SU-DHL-6 (cell line): ENCODE data around the gene EMILIN2.

ENCODE experiments used
- H2AFZ ChIP-seq: fragments of 200-600 bp; sonication (generic); 2 replicates; pipeline ENCODE4 v1.6.1; 2014; ENCODE audit warnings: low read depth, mild to moderate bottlenecking, moderate library complexity, mixed read lengths, antibody characterized with exemption, low read length; ENCODE audit not compliant: severe bottlenecking
- H3F3A ChIP-seq: fragments of 200-600 bp; shearing (Covaris generic); 2 replicates; pipeline ENCODE4 v1.6.0; 2016; ENCODE audit warnings: antibody characterized with exemption, mild to moderate bottlenecking; ENCODE audit not compliant: insufficient read depth
- H3K27ac ChIP-seq: fragments of 200-600 bp; sonication (generic); 2 replicates; pipeline ENCODE4 v1.5.1; 2016; ENCODE audit warnings: low read depth, mild to moderate bottlenecking, low read length, moderate library complexity, mixed read lengths
- H3K27me3 ChIP-seq: fragments of 200-600 bp; sonication (generic), shearing (Covaris generic); 2 replicates; pipeline ENCODE4 v1.6.0; 2014; ENCODE audit warnings: mild to moderate bottlenecking, low read length
- H3K36me3 ChIP-seq: fragments of 200-600 bp; sonication (generic); 2 replicates; pipeline ENCODE4 v1.6.1; 2014; ENCODE audit warnings: mild to moderate bottlenecking, low read length, mixed read lengths
- H3K4me2 ChIP-seq: fragments of 300-600, 200-600 bp; shearing (Covaris generic), sonication (generic); 2 replicates; pipeline ENCODE4 v1.6.0; 2014; ENCODE audit warnings: low read length, low read depth, mild to moderate bottlenecking; ENCODE audit not compliant: poor library complexity, severe bottlenecking
- H3K4me3 ChIP-seq: fragments of 200-600 bp; sonication (generic); 2 replicates; pipeline ENCODE4 v1.5.1; 2014; ENCODE audit warnings: antibody characterized with exemption, low read length, mild to moderate bottlenecking, mixed read lengths; ENCODE audit not compliant: insufficient read depth, poor library complexity, severe bottlenecking
- H3K79me2 ChIP-seq: fragments of 200-600 bp; sonication (generic); 2 replicates; pipeline ENCODE4 v1.6.1; 2014; ENCODE audit warnings: mild to moderate bottlenecking, low read length, moderate library complexity; ENCODE audit not compliant: insufficient read depth
- H3K9ac ChIP-seq: fragments of 200-600 bp; sonication (generic); 2 replicates; pipeline ENCODE4 v1.7.0; 2014; ENCODE audit warnings: mild to moderate bottlenecking, low read length
- H3K9me2 ChIP-seq: fragments of 200-600 bp; sonication (generic); replicated peaks from 2 replicates; pipeline ENCODE4 v1.6.1; 2014; ENCODE audit warnings: low read length; ENCODE audit not compliant: insufficient read depth
- H3K9me3 ChIP-seq: fragments of 200-600 bp; sonication (generic); 2 replicates; pipeline ENCODE4 v1.6.1; 2014; ENCODE audit warnings: low read length, mixed read lengths; ENCODE audit not compliant: insufficient read depth
- H4K20me1 ChIP-seq: fragments of 200-600 bp; sonication (generic); 2 replicates; pipeline ENCODE4 v1.6.1; 2014; ENCODE audit warnings: low read depth, mild to moderate bottlenecking, antibody characterized with exemption, low read length, moderate library complexity, mixed read lengths
- EZH2phosphoT487 ChIP-seq: fragments of 200-600 bp; sonication (generic), shearing (Covaris generic); conservative IDR thresholded peaks from 2 replicates; pipeline ENCODE4 v1.6.1; 2018; ENCODE audit warnings: mild to moderate bottlenecking, antibody characterized with exemption, low read length, moderate library complexity, mixed read lengths
- TF ChIP-seq, protein P1 (sequence below): fragments of 200-600 bp; sonication (generic); IDR thresholded peaks from one replicate; pipeline ENCODE4 v1.5.1; 2017; ENCODE audit warnings: antibody characterized with exemption, mild to moderate bottlenecking, low read length, moderate library complexity; ENCODE audit not compliant: insufficient read depth, poor library complexity, severe bottlenecking

The EMILIN2 gene

DNA sequence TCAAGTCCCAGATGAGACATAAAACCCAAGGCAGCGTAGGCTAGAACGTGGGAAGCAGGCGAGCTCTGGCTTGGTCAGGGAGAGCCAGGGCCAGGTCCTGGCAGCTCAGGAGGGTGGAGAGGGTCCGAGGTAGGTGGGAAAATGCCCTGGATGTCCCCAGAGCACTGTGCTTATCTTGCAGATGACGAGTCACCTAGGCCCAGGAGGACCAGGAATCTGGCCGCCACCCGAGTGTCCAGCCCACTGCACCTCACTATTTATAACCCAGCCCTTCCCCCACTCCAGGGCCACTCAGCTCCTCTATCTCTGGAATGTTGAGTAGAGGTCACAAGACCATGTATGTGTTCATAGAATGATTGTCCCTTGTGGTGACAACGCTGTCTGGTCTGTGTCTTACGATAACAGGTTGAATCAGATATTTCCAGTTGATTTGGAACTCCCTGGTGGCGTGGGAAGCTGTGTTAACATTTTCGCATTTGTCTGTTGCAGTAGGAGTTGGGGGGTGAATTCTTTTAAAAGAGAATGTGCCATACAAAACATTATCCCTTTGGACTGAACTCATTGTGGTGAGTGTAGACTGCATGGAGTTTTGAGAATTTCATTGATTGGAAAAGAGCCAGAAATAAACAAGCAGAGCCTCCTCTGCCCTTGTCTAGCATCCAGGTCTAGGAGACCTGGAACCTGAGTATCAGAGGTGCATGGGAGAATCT, 47.5 kb downstream of the EMILIN2 start:
- Histone ChIP-seq H4K20me1 (no peaks in the 10 kb centered on the region), H3K4me2 (no peak overlapping the region), H3K9me2 (no peaks in the 10 kb centered on the region), H3K27ac (no peak overlapping the region), H3F3A (no peaks in the 10 kb centered on the region), H3K27me3 (no peaks in the 10 kb centered on the region), H3K9ac (no peak overlapping the region), H3K79me2 (no peaks in the 10 kb centered on the region), H3K36me3 (no peaks in the 10 kb centered on the region), H2AFZ (no peak overlapping the region), H3K4me3 (no peak overlapping the region), H3K9me3 (no peaks in the 10 kb centered on the region)
- TF ChIP-seq, protein P1, sequence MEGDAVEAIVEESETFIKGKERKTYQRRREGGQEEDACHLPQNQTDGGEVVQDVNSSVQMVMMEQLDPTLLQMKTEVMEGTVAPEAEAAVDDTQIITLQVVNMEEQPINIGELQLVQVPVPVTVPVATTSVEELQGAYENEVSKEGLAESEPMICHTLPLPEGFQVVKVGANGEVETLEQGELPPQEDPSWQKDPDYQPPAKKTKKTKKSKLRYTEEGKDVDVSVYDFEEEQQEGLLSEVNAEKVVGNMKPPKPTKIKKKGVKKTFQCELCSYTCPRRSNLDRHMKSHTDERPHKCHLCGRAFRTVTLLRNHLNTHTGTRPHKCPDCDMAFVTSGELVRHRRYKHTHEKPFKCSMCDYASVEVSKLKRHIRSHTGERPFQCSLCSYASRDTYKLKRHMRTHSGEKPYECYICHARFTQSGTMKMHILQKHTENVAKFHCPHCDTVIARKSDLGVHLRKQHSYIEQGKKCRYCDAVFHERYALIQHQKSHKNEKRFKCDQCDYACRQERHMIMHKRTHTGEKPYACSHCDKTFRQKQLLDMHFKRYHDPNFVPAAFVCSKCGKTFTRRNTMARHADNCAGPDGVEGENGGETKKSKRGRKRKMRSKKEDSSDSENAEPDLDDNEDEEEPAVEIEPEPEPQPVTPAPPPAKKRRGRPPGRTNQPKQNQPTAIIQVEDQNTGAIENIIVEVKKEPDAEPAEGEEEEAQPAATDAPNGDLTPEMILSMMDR = no peak
- no peak for TF ChIP-seq EZH2phosphoT487

DNA sequence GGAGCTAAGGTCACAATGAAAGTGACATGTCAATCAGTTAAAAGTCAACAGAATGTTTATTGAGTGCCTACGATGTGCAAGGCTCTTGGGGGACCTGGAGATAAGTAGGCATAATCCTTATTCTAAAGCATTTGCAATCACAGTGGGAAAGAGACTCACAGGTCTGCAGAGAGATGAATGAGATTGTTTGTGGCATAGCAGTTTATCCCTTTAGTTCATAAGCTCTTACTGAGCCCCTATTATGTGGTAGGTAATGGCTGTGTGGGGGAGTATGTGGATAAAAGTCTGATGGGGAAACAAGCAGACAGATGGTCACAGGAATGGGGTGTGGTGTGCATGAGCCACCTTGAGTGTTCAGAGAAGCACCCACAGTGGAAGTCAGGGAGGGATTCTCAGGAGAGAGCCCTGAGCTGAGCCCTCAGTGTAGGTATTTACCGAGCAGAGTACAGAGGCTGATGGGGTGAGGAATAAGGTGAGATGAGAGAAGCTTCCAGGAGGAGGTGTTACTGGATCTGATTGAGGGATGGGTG, 48.1 kb downstream of the EMILIN2 start:
- H3K9me3 ChIP-seq = no peaks in the 10 kb centered on the region
- no peak overlapping the region for H3K4me2 ChIP-seq
- no peaks in the 10 kb centered on the region for H3F3A ChIP-seq

DNA sequence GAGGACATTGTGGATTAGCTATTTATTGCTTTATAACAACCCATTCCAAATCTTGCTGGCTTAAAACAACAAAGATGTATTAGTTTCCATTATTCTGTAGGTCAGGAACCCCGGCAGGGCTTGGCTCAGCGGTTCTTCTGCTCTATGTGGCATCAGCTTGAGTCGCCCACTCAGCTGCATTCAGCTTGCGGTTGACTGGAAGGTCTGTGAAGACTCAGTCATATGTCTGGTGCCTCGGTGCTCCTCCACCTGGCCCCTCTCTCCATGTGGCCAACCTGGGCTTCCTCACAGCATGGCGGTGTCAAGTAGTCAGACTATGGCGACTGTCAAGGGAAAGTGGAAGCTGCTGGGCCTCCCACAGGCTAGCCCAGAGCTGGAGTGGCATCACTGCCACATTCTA, 48.6 kb downstream of the EMILIN2 start:
- Histone ChIP-seq H2AFZ (no peak overlapping the region), H3K9me3 (no peaks in the 10 kb centered on the region), H3K4me2 (no peak overlapping the region), H3K4me3 (no peak overlapping the region), H3K36me3 (no peaks in the 10 kb centered on the region), H3K27ac (no peak overlapping the region), H3F3A (no peaks in the 10 kb centered on the region), H3K27me3 (no peaks in the 10 kb centered on the region), H3K9me2 (no peaks in the 10 kb centered on the region), H4K20me1 (no peaks in the 10 kb centered on the region), H3K79me2 (no peaks in the 10 kb centered on the region), H3K9ac (no peak overlapping the region)
- TF ChIP-seq, protein P1 = no peak
- no peak for TF ChIP-seq EZH2phosphoT487

More for the DNA sequence above, 48.1 kb downstream of the EMILIN2 start:
- H2AFZ ChIP-seq = no peak overlapping the region
- H4K20me1 ChIP-seq = no peaks in the 10 kb centered on the region
- H3K27me3 ChIP-seq = no peaks in the 10 kb centered on the region
- no peaks in the 10 kb centered on the region for H3K9me2 ChIP-seq
- H3K27ac ChIP-seq = no peak overlapping the region
- H3K9ac ChIP-seq = no peak overlapping the region
- no peaks in the 10 kb centered on the region for H3K79me2 ChIP-seq
- H3K36me3 ChIP-seq = no peaks in the 10 kb centered on the region
- no peak overlapping the region for H3K4me3 ChIP-seq
- no peak for TF ChIP-seq EZH2phosphoT487
- TF ChIP-seq, protein P1 = no peak
